SU-DHL-6 (cell line): Measurements from ENCODE around the gene CEMP1.
"Not testable (repeated sequence)": the region's sequence is repeated elsewhere in the genome, so short reads cannot be mapped to it uniquely, and the experiment has no call there.

Experiments
- H2AFZ ChIP-seq: fragments of 200-600 bp; sonication (generic); 2 replicates; pipeline ENCODE4 v1.6.1; 2014; ENCODE audit warnings: low read depth, mild to moderate bottlenecking, moderate library complexity, mixed read lengths, antibody characterized with exemption, low read length; ENCODE audit not compliant: severe bottlenecking
- H3F3A ChIP-seq: fragments of 200-600 bp; shearing (Covaris generic); 2 replicates; pipeline ENCODE4 v1.6.0; 2016; ENCODE audit warnings: antibody characterized with exemption, mild to moderate bottlenecking; ENCODE audit not compliant: insufficient read depth
- H3K27ac ChIP-seq: fragments of 200-600 bp; sonication (generic); 2 replicates; pipeline ENCODE4 v1.5.1; 2016; ENCODE audit warnings: low read depth, mild to moderate bottlenecking, low read length, moderate library complexity, mixed read lengths
- H3K27me3 ChIP-seq: fragments of 200-600 bp; sonication (generic), shearing (Covaris generic); 2 replicates; pipeline ENCODE4 v1.6.0; 2014; ENCODE audit warnings: mild to moderate bottlenecking, low read length
- H3K36me3 ChIP-seq: fragments of 200-600 bp; sonication (generic); 2 replicates; pipeline ENCODE4 v1.6.1; 2014; ENCODE audit warnings: mild to moderate bottlenecking, low read length, mixed read lengths
- H3K4me2 ChIP-seq: fragments of 300-600, 200-600 bp; shearing (Covaris generic), sonication (generic); 2 replicates; pipeline ENCODE4 v1.6.0; 2014; ENCODE audit warnings: low read length, low read depth, mild to moderate bottlenecking; ENCODE audit not compliant: poor library complexity, severe bottlenecking
- H3K4me3 ChIP-seq: fragments of 200-600 bp; sonication (generic); 2 replicates; pipeline ENCODE4 v1.5.1; 2014; ENCODE audit warnings: antibody characterized with exemption, low read length, mild to moderate bottlenecking, mixed read lengths; ENCODE audit not compliant: insufficient read depth, poor library complexity, severe bottlenecking
- H3K79me2 ChIP-seq: fragments of 200-600 bp; sonication (generic); 2 replicates; pipeline ENCODE4 v1.6.1; 2014; ENCODE audit warnings: mild to moderate bottlenecking, low read length, moderate library complexity; ENCODE audit not compliant: insufficient read depth
- H3K9ac ChIP-seq: fragments of 200-600 bp; sonication (generic); 2 replicates; pipeline ENCODE4 v1.7.0; 2014; ENCODE audit warnings: mild to moderate bottlenecking, low read length
- H3K9me2 ChIP-seq: fragments of 200-600 bp; sonication (generic); replicated peaks from 2 replicates; pipeline ENCODE4 v1.6.1; 2014; ENCODE audit warnings: low read length; ENCODE audit not compliant: insufficient read depth
- H3K9me3 ChIP-seq: fragments of 200-600 bp; sonication (generic); 2 replicates; pipeline ENCODE4 v1.6.1; 2014; ENCODE audit warnings: low read length, mixed read lengths; ENCODE audit not compliant: insufficient read depth
- H4K20me1 ChIP-seq: fragments of 200-600 bp; sonication (generic); 2 replicates; pipeline ENCODE4 v1.6.1; 2014; ENCODE audit warnings: low read depth, mild to moderate bottlenecking, antibody characterized with exemption, low read length, moderate library complexity, mixed read lengths
- CTCF ChIP-seq: fragments of 200-600 bp; sonication (generic); IDR thresholded peaks from one replicate; pipeline ENCODE4 v1.5.1; 2017; ENCODE audit warnings: antibody characterized with exemption, mild to moderate bottlenecking, low read length, moderate library complexity; ENCODE audit not compliant: insufficient read depth, poor library complexity, severe bottlenecking
- EZH2phosphoT487 ChIP-seq: fragments of 200-600 bp; sonication (generic), shearing (Covaris generic); conservative IDR thresholded peaks from 2 replicates; pipeline ENCODE4 v1.6.1; 2018; ENCODE audit warnings: mild to moderate bottlenecking, antibody characterized with exemption, low read length, moderate library complexity, mixed read lengths

The CEMP1 gene

GRCh38 chr16:2537451-2538379, 6.5 kb upstream of the CEMP1 start, which contains the start of gene PDPK1:
TSS of gene PDPK1 (plus strand) at chr16:2538021. CDS start at chr16:2538113, 92 bp downstream.
- TF ChIP-seq CTCF (no peak), EZH2phosphoT487 (no peak)
- Histone ChIP-seq H3F3A (0 out of 2 replicates have a peak, but pooled peaks cover 3% of the 10 kb centered on the region), H4K20me1 (no peaks in the 10 kb centered on the region), H3K9me3 (no peaks in the 10 kb centered on the region), H3K27ac (no peak within 1 kb of the TSS), H3K27me3 (no peaks in the 10 kb centered on the region), H3K36me3 (no peaks in the 10 kb centered on the region), H3K9me2 (no peaks in the 10 kb centered on the region), H3K4me3 (peak within 1 kb of the TSS; percentile 93), H3K4me2 (peak within 1 kb of the TSS; percentile 89), H2AFZ (peak within 1 kb of the TSS; percentile 88), H3K9ac (peak within 1 kb of the TSS; percentile 67), H3K79me2 (peaks cover 27% of the 10 kb centered on the region)

GRCh38 chr16:2535625-2536013, 4.4 kb upstream of the CEMP1 start:
- H3K4me3 ChIP-seq, result no peak overlapping the region
- no peaks in the 10 kb centered on the region for H3K36me3 ChIP-seq
- H2AFZ ChIP-seq, result no peak overlapping the region
- TF ChIP-seq EZH2phosphoT487, result no peak
- no peak for TF ChIP-seq CTCF
- H3K9me3 ChIP-seq, result no peaks in the 10 kb centered on the region
- no peak overlapping the region for H3K4me2 ChIP-seq
- peaks cover 17% of the 10 kb centered on the region for H3K79me2 ChIP-seq
- no peaks in the 10 kb centered on the region for H3K9me2 ChIP-seq
- H4K20me1 ChIP-seq, result no peaks in the 10 kb centered on the region
- H3K27ac ChIP-seq, result no peak overlapping the region
- H3K27me3 ChIP-seq, result no peaks in the 10 kb centered on the region
- peaks cover 13% of the 10 kb centered on the region; the same call in 1 of the 2 replicates for H3F3A ChIP-seq
- no peak overlapping the region for H3K9ac ChIP-seq

- not testable (repeated sequence) for H3K9ac ChIP-seq, H3K9me3 ChIP-seq, H4K20me1 ChIP-seq, H3K36me3 ChIP-seq, H3K4me2 ChIP-seq, H3K27ac ChIP-seq, H3K9me2 ChIP-seq, H3K27me3 ChIP-seq, H3K4me3 ChIP-seq, H3K79me2 ChIP-seq, H2AFZ ChIP-seq
- peaks cover 14% of the 10 kb centered on the region; the same call in 1 of the 2 replicates for H3F3A ChIP-seq
Measured at GRCh38 chr16:2534335-2534734, 3.1 kb upstream of the CEMP1 start.

- Histone ChIP-seq H3K79me2 (peaks cover 5% of the 10 kb centered on the region), H3K36me3 (no peaks in the 10 kb centered on the region), H2AFZ (no peak overlapping the region), H3K9me2 (no peaks in the 10 kb centered on the region), H3K4me2 (no peak overlapping the region), H3F3A (peaks cover 14% of the 10 kb centered on the region; the same call in 1 of the 2 replicates), H3K9me3 (no peaks in the 10 kb centered on the region), H3K27me3 (no peaks in the 10 kb centered on the region), H3K4me3 (no peak overlapping the region), H4K20me1 (no peaks in the 10 kb centered on the region), H3K9ac (no peak overlapping the region), H3K27ac (no peak overlapping the region)
- TF ChIP-seq CTCF (no peak), EZH2phosphoT487 (no peak)
Measured at GRCh38 chr16:2533912-2534311, 2.7 kb upstream of the CEMP1 start.

GRCh38 chr16:2533142-2533755, 2.0 kb upstream of the CEMP1 start:
- H3K9me3 ChIP-seq, H4K20me1 ChIP-seq, H3K27me3 ChIP-seq, H3K79me2 ChIP-seq, H3K9me2 ChIP-seq, H3K36me3 ChIP-seq: not testable (repeated sequence)
- H2AFZ ChIP-seq, result peak overlapping the region; percentile 36
- peak overlapping the region; percentile 53 for H3K4me3 ChIP-seq
- peaks cover 14% of the 10 kb centered on the region; the same call in 1 of the 2 replicates for H3F3A ChIP-seq
- peak overlapping the region; percentile 62 for H3K9ac ChIP-seq
- peak overlapping the region; percentile 76 for H3K4me2 ChIP-seq
- peak overlapping the region; percentile 65 for H3K27ac ChIP-seq
